GM12864 (cell line): Measurements from ENCODE around the gene DPYD.

Source experiments
- DNase-seq: peaks from one replicate; pipeline ENCODE4 v3.0.0-alpha.2; 2011; ENCODE audit warnings: low read depth
- H3K4me3 ChIP-seq: 2 replicates; pipeline ENCODE4 v1.5.1; 2011; ENCODE audit warnings: mild to moderate bottlenecking, low read depth, low read length, control low read depth
- CTCF ChIP-seq: IDR thresholded peaks from 2 replicates; pipeline ENCODE4 v1.5.1; 2011; ENCODE audit warnings: low read depth, mild to moderate bottlenecking, moderate library complexity, low read length, control low read depth, inconsistent platforms; ENCODE audit errors: missing control alignments

The DPYD gene

GRCh38 chr1:97424209-97424608, 496.6 kb downstream of the DPYD start:
- TF ChIP-seq CTCF, result no peak
- DNase-seq, result no peak
- no peak overlapping the region for H3K4me3 ChIP-seq

- no peak for TF ChIP-seq CTCF
- no peak for DNase-seq
- no peak overlapping the region for H3K4me3 ChIP-seq
Observed at GRCh38 chr1:97423403-97423802, 497.4 kb downstream of the DPYD start.

- TF ChIP-seq CTCF, result no peak
Observed at GRCh38 chr1:97417661-97418060, 503.2 kb downstream of the DPYD start.

GRCh38 chr1:97414682-97415312, 506.0 kb downstream of the DPYD start:
- no peak overlapping the region for H3K4me3 ChIP-seq
- DNase-seq, result no peak
- TF ChIP-seq CTCF, result no peak

More at GRCh38 chr1:97417661-97418060, 503.2 kb downstream of the DPYD start:
- no peak for DNase-seq
- H3K4me3 ChIP-seq, result no peak overlapping the region

- no peak for DNase-seq
- no peak for TF ChIP-seq CTCF
- H3K4me3 ChIP-seq, result no peak overlapping the region
Observed at GRCh38 chr1:97412737-97413136, 508.1 kb downstream of the DPYD start.

GRCh38 chr1:97412166-97412565, 508.7 kb downstream of the DPYD start:
- DNase-seq, result no peak
- no peak for TF ChIP-seq CTCF

GRCh38 chr1:97396463-97396862, 524.4 kb downstream of the DPYD start:
- no peak for TF ChIP-seq CTCF
- H3K4me3 ChIP-seq, result no peak overlapping the region
- DNase-seq, result no peak

More at GRCh38 chr1:97412166-97412565, 508.7 kb downstream of the DPYD start:
- no peak overlapping the region for H3K4me3 ChIP-seq
